Duodenal mucosa (tissue), 2 donors: Measurements from ENCODE around the gene NPC2.

Source experiments
- H3K27ac ChIP-seq: one replicate; pipeline ENCODE4 v1.7.0; 2013; ENCODE audit warnings: low read depth, low read length
- H3K27me3 ChIP-seq, 2 donors: one replicate each; pipeline ENCODE4 v1.7.0; 2013; ENCODE audit warnings: low read length in 2 of 2, control low read depth in 1 of 2; ENCODE audit not compliant: insufficient read depth in 2 of 2, control insufficient read depth in 1 of 2
- H3K36me3 ChIP-seq, 2 donors: one replicate each; pipeline ENCODE4 v1.7.0; 2013; ENCODE audit warnings: low read length in 2 of 2, control low read depth in 1 of 2; ENCODE audit not compliant: insufficient read depth in 2 of 2, control insufficient read depth in 1 of 2
- H3K4me1 ChIP-seq, 2 donors: one replicate each; pipeline ENCODE4 v1.7.0; 2013; ENCODE audit warnings: low read length in 2 of 2, control low read depth in 1 of 2; ENCODE audit not compliant: insufficient read depth in 2 of 2, control insufficient read depth in 1 of 2
- H3K4me3 ChIP-seq, 2 donors: one replicate each; pipeline ENCODE4 v1.7.0; 2013; ENCODE audit warnings: low read length in 2 of 2, low read depth in 1 of 2
- H3K9ac ChIP-seq, 2 donors: one replicate each; pipeline ENCODE4 v1.7.0; 2013; ENCODE audit warnings: low read length in 2 of 2, low read depth in 1 of 2
- H3K9me3 ChIP-seq, 2 donors: one replicate each; pipeline ENCODE4 v1.7.0; 2013; ENCODE audit warnings: low read length in 2 of 2, control low read depth in 1 of 2; ENCODE audit not compliant: control insufficient read depth in 1 of 2

NPC2 gene

GRCh38 chr14:74519316-74520074 lies 26.4 kb upstream of the NPC2 start:
- H3K9ac ChIP-seq, result no peak overlapping the region
- no peak overlapping the region for H3K27ac ChIP-seq
- no peak overlapping the region for H3K4me3 ChIP-seq
- H3K36me3 ChIP-seq, result peaks cover 0 to 2% of the 10 kb centered on the region in 2 donors
- peaks cover 5% of the 10 kb centered on the region in 2 donors for H3K4me1 ChIP-seq
- H3K9me3 ChIP-seq, result no peaks in the 10 kb centered on the region
- peaks cover 0 to 4% of the 10 kb centered on the region in 2 donors for H3K27me3 ChIP-seq

GRCh38 chr14:74518221-74518620 lies 25.1 kb upstream of the NPC2 start:
- H3K27me3 ChIP-seq, result peaks cover 0 to 4% of the 10 kb centered on the region in 2 donors
- no peaks in the 10 kb centered on the region for H3K9me3 ChIP-seq
- H3K9ac ChIP-seq, result no peak overlapping the region
- H3K27ac ChIP-seq, result no peak overlapping the region
- peaks cover 0 to 2% of the 10 kb centered on the region in 2 donors for H3K36me3 ChIP-seq
- H3K4me3 ChIP-seq, result no peak overlapping the region
- H3K4me1 ChIP-seq, result peaks cover 8 to 11% of the 10 kb centered on the region in 2 donors

- Histone ChIP-seq H3K27me3 (peaks cover 3 to 4% of the 10 kb centered on the region in 2 donors), H3K4me1 (peaks cover 8 to 11% of the 10 kb centered on the region in 2 donors), H3K36me3 (peaks cover 0 to 2% of the 10 kb centered on the region in 2 donors), H3K9ac (no peak overlapping the region), H3K9me3 (no peaks in the 10 kb centered on the region), H3K27ac (no peak overlapping the region), H3K4me3 (no peak overlapping the region)
Observed at GRCh38 chr14:74517731-74518130, 24.6 kb upstream of the NPC2 start.

GRCh38 chr14:74516451-74517160 lies 23.5 kb upstream of the NPC2 start:
- H3K4me1 ChIP-seq, result peaks cover 8 to 11% of the 10 kb centered on the region in 2 donors
- peaks cover 4 to 5% of the 10 kb centered on the region in 2 donors for H3K27me3 ChIP-seq
- H3K4me3 ChIP-seq, result no peak overlapping the region
- H3K9me3 ChIP-seq, result no peaks in the 10 kb centered on the region
- no peak overlapping the region for H3K27ac ChIP-seq
- peaks cover 0 to 2% of the 10 kb centered on the region in 2 donors for H3K36me3 ChIP-seq
- H3K9ac ChIP-seq, result no peak overlapping the region

GRCh38 chr14:74515891-74516412 lies 22.8 kb upstream of the NPC2 start:
- peaks cover 8 to 11% of the 10 kb centered on the region in 2 donors for H3K4me1 ChIP-seq
- H3K9me3 ChIP-seq, result no peaks in the 10 kb centered on the region
- no peak overlapping the region for H3K4me3 ChIP-seq
- no peak overlapping the region for H3K27ac ChIP-seq
- H3K36me3 ChIP-seq, result peaks cover 0 to 2% of the 10 kb centered on the region in 2 donors
- H3K9ac ChIP-seq, result no peak overlapping the region
- H3K27me3 ChIP-seq, result peaks cover 3 to 5% of the 10 kb centered on the region in 2 donors

- Histone ChIP-seq H3K36me3 (peaks cover 0 to 2% of the 10 kb centered on the region in 2 donors), H3K27ac (peak overlapping the region; percentile 17), H3K9ac (no peak overlapping the region), H3K27me3 (peaks cover 0 to 5% of the 10 kb centered on the region in 2 donors), H3K4me1 (peaks cover 8 to 11% of the 10 kb centered on the region in 2 donors), H3K4me3 (no peak overlapping the region), H3K9me3 (no peaks in the 10 kb centered on the region)
Observed at GRCh38 chr14:74514471-74514941, 21.4 kb upstream of the NPC2 start.

GRCh38 chr14:74511966-74512830 lies 19.1 kb upstream of the NPC2 start:
- H3K27me3 ChIP-seq, result peaks cover 0 to 5% of the 10 kb centered on the region in 2 donors
- peaks cover 8 to 11% of the 10 kb centered on the region in 2 donors for H3K4me1 ChIP-seq
- no peak overlapping the region for H3K4me3 ChIP-seq
- H3K36me3 ChIP-seq, result no peaks in the 10 kb centered on the region
- H3K9me3 ChIP-seq, result no peaks in the 10 kb centered on the region
- no peak overlapping the region for H3K9ac ChIP-seq
- no peak overlapping the region for H3K27ac ChIP-seq

GRCh38 chr14:74510959-74511409 lies 17.9 kb upstream of the NPC2 start:
- H3K4me1 ChIP-seq, result peaks cover 8 to 11% of the 10 kb centered on the region in 2 donors
- no peak overlapping the region for H3K27ac ChIP-seq
- no peak overlapping the region for H3K9ac ChIP-seq
- no peaks in the 10 kb centered on the region for H3K36me3 ChIP-seq
- no peaks in the 10 kb centered on the region for H3K9me3 ChIP-seq
- no peak overlapping the region for H3K4me3 ChIP-seq
- H3K27me3 ChIP-seq, result peaks cover 0 to 5% of the 10 kb centered on the region in 2 donors

GRCh38 chr14:74510223-74510931 lies 17.3 kb upstream of the NPC2 start:
- Histone ChIP-seq H3K27ac (no peak overlapping the region), H3K4me3 (no peak overlapping the region), H3K4me1 (peaks cover 8 to 11% of the 10 kb centered on the region in 2 donors), H3K9ac (no peak overlapping the region), H3K9me3 (no peaks in the 10 kb centered on the region), H3K27me3 (peaks cover 0 to 5% of the 10 kb centered on the region in 2 donors), H3K36me3 (no peaks in the 10 kb centered on the region)
